GM15510 (cell line): Measurements from ENCODE around the gene CYTH2.

Experiments
- POLR2A ChIP-seq: IDR thresholded peaks from 3 replicates; pipeline ENCODE4 v1.6.1; 2011; ENCODE audit warnings: borderline replicate concordance; ENCODE audit not compliant: insufficient read length; ENCODE audit errors: extremely low read depth

Gene CYTH2

GRCh38 chr19:48469289-48469881 lies at the start of gene CYTH2:
Gene CYTH2 (plus strand): TSS chr19:48469369. CDS start chr19:48469508, 139 bp downstream.
- TF ChIP-seq POLR2A, result peak; percentile 81

DNA sequence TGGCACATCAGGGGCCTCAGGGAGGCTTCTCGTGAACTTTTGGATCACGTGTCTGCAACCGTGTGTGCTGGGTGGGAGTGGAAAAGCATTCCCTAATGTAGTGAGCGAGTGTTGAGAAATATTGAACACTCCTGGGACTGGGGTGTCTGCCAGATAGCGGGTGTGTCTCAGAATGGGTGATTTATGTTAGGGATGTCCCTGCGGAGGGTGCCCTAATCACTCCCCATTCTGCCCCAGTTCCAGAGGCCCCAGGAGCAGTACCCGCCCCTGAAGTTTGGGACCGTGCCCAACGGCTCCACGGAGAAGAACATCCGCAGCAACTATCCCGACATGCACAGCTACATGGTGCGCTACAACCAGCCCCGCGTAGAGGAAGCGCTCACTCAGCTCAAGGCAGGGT lies 47.6 kb upstream of the CYTH2 start:
- TF ChIP-seq POLR2A, result no peak

GRCh38 chr19:48424694-48425219 lies 44.4 kb upstream of the CYTH2 start:
- no peak for TF ChIP-seq POLR2A

- TF ChIP-seq POLR2A, result no peak
Observed at GRCh38 chr19:48428670-48429069, 40.5 kb upstream of the CYTH2 start.

- no peak for TF ChIP-seq POLR2A
Observed at GRCh38 chr19:48433337-48433736, 35.8 kb upstream of the CYTH2 start.

- TF ChIP-seq POLR2A, result no peak
Observed at GRCh38 chr19:48436586-48436985, 32.6 kb upstream of the CYTH2 start.

- no peak for TF ChIP-seq POLR2A
Observed at GRCh38 chr19:48441360-48442050, 27.7 kb upstream of the CYTH2 start.

DNA sequence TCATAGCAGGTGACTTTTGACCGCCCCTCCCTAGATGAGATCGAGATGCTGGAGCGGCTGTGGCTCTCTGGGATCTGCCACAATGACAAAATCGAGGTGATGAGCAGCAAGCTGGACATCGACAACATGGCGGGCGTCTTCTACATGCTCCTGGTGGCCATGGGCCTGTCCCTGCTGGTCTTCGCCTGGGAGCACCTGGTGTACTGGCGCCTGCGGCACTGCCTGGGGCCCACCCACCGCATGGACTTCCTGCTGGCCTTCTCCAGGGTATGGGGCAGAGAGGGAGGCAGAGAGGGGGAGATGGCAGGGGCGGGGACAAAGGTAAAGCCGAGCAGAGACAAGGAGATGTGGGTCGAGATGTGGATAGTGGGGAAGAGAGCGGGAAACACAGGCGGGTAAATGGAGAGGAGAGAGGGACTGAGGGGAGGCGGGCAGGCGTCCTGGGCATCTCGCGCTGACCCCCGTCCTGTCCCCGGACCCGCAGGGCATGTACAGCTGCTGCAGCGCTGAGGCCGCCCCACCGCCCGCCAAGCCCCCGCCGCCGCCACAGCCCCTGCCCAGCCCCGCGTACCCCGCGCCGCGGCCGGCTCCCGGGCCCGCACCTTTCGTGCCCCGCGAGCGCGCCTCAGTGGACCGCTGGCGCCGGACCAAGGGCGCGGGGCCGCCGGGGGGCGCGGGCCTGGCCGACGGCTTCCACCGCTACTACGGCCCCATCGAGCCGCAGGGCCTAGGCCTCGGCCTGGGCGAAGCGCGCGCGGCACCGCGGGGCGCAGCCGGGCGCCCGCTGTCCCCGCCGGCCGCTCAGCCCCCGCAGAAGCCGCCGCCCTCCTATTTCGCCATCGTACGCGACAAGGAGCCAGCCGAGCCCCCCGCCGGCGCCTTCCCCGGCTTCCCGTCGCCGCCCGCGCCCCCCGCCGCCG lies 26.8 kb upstream of the CYTH2 start:
- no peak for TF ChIP-seq POLR2A

GRCh38 chr19:48443256-48443655 lies 25.9 kb upstream of the CYTH2 start:
- no peak for TF ChIP-seq POLR2A

DNA sequence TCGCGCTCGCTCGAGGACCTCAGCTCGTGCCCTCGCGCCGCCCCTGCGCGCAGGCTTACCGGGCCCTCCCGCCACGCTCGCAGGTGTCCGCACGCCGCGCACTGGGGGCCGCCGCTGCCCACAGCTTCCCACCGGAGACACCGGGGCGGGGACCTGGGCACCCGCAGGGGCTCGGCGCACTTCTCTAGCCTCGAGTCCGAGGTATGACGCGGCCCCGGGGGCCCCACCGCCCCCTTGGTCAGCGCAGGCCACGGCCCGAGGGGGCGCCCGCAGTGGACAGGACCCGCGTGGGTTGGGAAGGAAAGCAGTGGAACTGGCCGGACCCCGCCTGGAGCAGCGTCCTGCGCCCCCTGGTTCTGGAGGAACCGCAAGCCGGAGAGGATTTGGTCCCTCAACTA lies 25.4 kb upstream of the CYTH2 start:
- no peak for TF ChIP-seq POLR2A

DNA sequence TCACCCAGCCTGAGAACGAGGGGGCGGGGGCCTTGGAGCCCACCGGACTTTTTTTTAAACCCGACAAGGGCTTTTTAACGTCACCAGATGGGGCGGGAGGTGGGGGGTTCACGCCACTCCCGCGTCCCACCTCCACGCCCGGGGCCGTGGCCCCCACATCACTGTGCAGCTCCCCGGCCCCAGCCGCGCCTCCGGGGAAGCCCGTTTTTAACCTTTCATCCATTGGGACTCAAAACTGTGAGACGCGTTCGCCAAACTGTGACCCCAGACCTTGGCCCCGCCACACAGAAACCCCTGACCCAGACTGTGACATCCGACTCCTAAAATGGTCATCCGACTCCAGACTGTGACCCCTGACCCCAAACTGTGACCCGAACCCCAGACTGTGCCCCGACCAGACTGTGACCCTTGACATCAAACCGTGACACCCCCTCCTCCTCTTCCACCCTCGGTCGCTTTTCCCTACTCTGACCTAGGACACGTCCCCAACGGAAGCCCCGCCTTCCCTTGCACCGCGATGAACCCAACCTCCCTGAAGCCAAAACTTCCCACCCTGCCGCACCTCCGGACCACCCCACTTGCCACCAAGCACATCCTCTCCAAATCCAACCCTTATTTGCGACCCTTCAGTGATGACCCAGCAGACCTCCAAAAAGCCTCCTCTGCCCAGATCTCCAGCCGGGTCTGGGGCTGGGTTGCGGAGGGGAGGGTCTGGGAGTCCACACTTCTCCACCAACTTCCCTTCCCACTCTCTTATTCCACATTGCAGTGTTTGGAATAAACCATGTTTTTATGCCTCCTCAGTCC lies 24.8 kb upstream of the CYTH2 start:
- no peak for TF ChIP-seq POLR2A

DNA sequence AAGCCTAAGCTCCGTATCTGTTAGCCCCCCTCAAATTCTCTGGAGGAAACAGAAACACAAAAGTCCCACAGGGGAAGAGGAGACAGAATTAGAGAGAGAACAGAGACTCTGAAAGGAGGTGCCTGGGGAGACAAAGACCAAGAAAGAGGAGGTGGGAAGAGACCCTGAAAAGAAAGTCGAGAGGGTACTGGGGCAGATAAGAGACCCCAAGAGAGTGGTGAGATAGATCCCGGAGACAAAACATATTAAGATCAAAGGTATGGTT lies 24.3 kb upstream of the CYTH2 start:
- TF ChIP-seq POLR2A, result no peak

DNA sequence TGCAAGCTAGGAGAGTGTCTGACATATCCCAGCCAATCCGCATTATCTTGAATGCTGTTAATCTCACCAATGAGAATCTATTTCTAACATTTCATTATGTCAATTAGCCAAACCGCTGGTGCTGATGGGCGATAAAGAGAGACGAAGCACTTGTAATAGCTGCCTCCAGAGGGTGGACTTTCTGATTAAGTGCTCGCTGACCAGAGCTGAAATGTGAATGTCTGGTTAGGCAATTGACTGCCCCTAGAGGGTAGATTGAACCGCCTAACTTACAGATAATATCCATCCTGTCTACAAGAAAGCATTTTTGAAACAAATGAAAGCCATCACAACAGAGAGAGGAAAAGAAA lies 23.9 kb upstream of the CYTH2 start:
- TF ChIP-seq POLR2A, result no peak

- TF ChIP-seq POLR2A, result peak; percentile 75
Observed at GRCh38 chr19:48445606-48446481, 23.3 kb upstream of the CYTH2 start, which contains the start of gene GRWD1. Gene GRWD1 (plus strand): TSS chr19:48445983. CDS start chr19:48446006, 23 bp downstream.

DNA sequence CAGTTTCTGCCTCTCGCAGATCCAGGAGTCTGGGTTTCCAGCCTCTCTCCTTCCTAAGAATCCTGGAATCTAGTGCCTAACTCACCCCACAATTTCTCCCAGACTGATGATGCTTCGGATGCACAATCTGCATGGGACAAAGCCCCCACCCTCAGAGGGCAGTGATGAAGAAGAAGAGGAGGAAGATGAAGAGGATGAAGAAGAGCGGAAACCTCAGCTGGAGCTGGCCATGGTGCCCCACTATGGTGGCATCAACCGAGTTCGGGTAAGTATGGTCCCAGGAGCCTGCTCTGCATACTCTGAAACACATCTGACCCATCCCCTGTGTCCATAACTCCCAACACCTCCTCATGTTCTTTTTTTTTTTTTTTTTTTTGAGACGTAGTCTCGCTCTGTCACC lies 22.6 kb upstream of the CYTH2 start:
- TF ChIP-seq POLR2A, result no peak

- no peak for TF ChIP-seq POLR2A
Observed at GRCh38 chr19:48448563-48448962, 20.6 kb upstream of the CYTH2 start.
